Fibroblast of peridontal ligament (primary cell): ENCODE measurements around the gene ABHD12.

Source experiments
- DNase-seq: peaks from one replicate; pipeline ENCODE4 v3.0.0-alpha.2; 2010; ENCODE audit errors: extremely low read depth

Gene ABHD12

GRCh38 chr20:25290646-25291431 lies 99.8 kb downstream of the ABHD12 start:
- no peak for DNase-seq

- no peak for DNase-seq
Observed at GRCh38 chr20:25289886-25290597, 100.6 kb downstream of the ABHD12 start.

- DNase-seq: no peak
Observed at GRCh38 chr20:25288291-25289181, 102.1 kb downstream of the ABHD12 start.

- no peak for DNase-seq
Observed at GRCh38 chr20:25287631-25288290, 102.9 kb downstream of the ABHD12 start.

- DNase-seq: no peak
Observed at GRCh38 chr20:25286917-25287316, 103.7 kb downstream of the ABHD12 start.

GRCh38 chr20:25285856-25286798 lies 104.5 kb downstream of the ABHD12 start:
- DNase-seq: no peak

GRCh38 chr20:25285091-25285647 lies 105.5 kb downstream of the ABHD12 start:
- no peak for DNase-seq

GRCh38 chr20:25284131-25284601 lies 106.5 kb downstream of the ABHD12 start:
- DNase-seq: no peak

- no peak for DNase-seq
Observed at GRCh38 chr20:25283221-25283951, 107.2 kb downstream of the ABHD12 start.

GRCh38 chr20:25282796-25283195 lies 107.8 kb downstream of the ABHD12 start:
- no peak for DNase-seq

- DNase-seq: no peak
Observed at GRCh38 chr20:25282034-25282781, 108.4 kb downstream of the ABHD12 start.

GRCh38 chr20:25281541-25281991 lies 109.1 kb downstream of the ABHD12 start:
- DNase-seq: no peak

GRCh38 chr20:25280574-25281535 lies 109.8 kb downstream of the ABHD12 start:
- DNase-seq: no peak

GRCh38 chr20:25280051-25280573 lies 110.5 kb downstream of the ABHD12 start:
- no peak for DNase-seq

- no peak for DNase-seq
Observed at GRCh38 chr20:25279403-25279802, 111.2 kb downstream of the ABHD12 start.

GRCh38 chr20:25278636-25279361 lies 111.8 kb downstream of the ABHD12 start:
- no peak for DNase-seq
